Neural cell (in vitro differentiated cells): ENCODE measurements around the gene LAMB4. TPM values are rescaled to one million over a fixed set of nuclear protein-coding genes. Genes with fewer than 3 reads are reported as not detected.

ENCODE experiments used
- H2AFZ ChIP-seq: fragments of 200-600, 300-800 bp; sonication (generic), shearing (Covaris generic); 2 replicates; pipeline ENCODE4 v1.6.0; 2014; ENCODE audit warnings: low read depth, mild to moderate bottlenecking, antibody characterized with exemption, low read length, moderate library complexity
- H3F3A ChIP-seq: fragments of 200-600 bp; shearing (Covaris generic); 2 replicates; pipeline ENCODE4 v1.6.1; 2016; ENCODE audit warnings: mild to moderate bottlenecking, moderate library complexity, mixed read lengths, antibody characterized with exemption, low read length; ENCODE audit not compliant: insufficient read depth, poor library complexity, severe bottlenecking
- H3K27ac ChIP-seq: fragments of 200-600, 300-800 bp; sonication (generic), shearing (Covaris generic); 2 replicates; pipeline ENCODE4 v1.5.1; 2014; ENCODE audit warnings: mild to moderate bottlenecking, low read length, moderate library complexity
- H3K27me3 ChIP-seq: fragments of 300-800, 200-600 bp; sonication (generic), shearing (Covaris generic); 2 replicates; pipeline ENCODE4 v1.6.0; 2014; ENCODE audit warnings: mild to moderate bottlenecking, low read depth, low read length, moderate library complexity; ENCODE audit not compliant: insufficient read depth
- H3K36me3 ChIP-seq: fragments of 300-800, 200-600 bp; sonication (generic), shearing (Covaris generic); 2 replicates; pipeline ENCODE4 v1.5.1; 2014; ENCODE audit warnings: mild to moderate bottlenecking, antibody characterized with exemption, low read length, moderate library complexity; ENCODE audit not compliant: insufficient read depth
- H3K4me2 ChIP-seq: fragments of 300-800, 200-600 bp; sonication (generic), shearing (Covaris generic); 2 replicates; pipeline ENCODE4 v1.6.0; 2014; ENCODE audit warnings: mild to moderate bottlenecking, low read length
- H3K4me3 ChIP-seq: fragments of 300-800, 200-600 bp; sonication (generic), shearing (Covaris generic); 2 replicates; pipeline ENCODE4 v1.5.1; 2014; ENCODE audit warnings: mild to moderate bottlenecking, low read length, moderate library complexity
- H3K79me2 ChIP-seq: fragments of 200-600 bp; shearing (Covaris generic); replicated peaks from 2 replicates; pipeline ENCODE4 v1.6.0; 2014; ENCODE audit warnings: mild to moderate bottlenecking, low read length, moderate library complexity; ENCODE audit not compliant: insufficient read depth
- H3K9ac ChIP-seq: fragments of 300-800, 200-600 bp; sonication (generic), shearing (Covaris generic); 2 replicates; pipeline ENCODE4 v1.6.1; 2016; ENCODE audit warnings: mild to moderate bottlenecking, low read length, mixed read lengths
- H3K9me2 ChIP-seq: fragments of 200-600 bp; shearing (Covaris generic); 2 replicates; pipeline ENCODE4 v1.6.1; 2016; ENCODE audit warnings: mild to moderate bottlenecking, low read length, mixed read lengths; ENCODE audit not compliant: insufficient read depth
- H3K9me3 ChIP-seq: fragments of 200-600, 300-800 bp; sonication (generic), shearing (Covaris generic); 2 replicates; pipeline ENCODE4 v1.6.1; 2016; ENCODE audit warnings: mild to moderate bottlenecking, mixed run types, low read length, moderate library complexity, mixed read lengths
- H4K20me1 ChIP-seq: fragments of 200-600 bp; shearing (Covaris generic); 2 replicates; pipeline ENCODE4 v1.6.1; 2016; ENCODE audit warnings: mild to moderate bottlenecking, mixed run types; ENCODE audit not compliant: insufficient read depth
- CTCF ChIP-seq: fragments of 450-650 bp; IDR thresholded peaks from 2 replicates; pipeline ENCODE4 v1.5.1; 2014; ENCODE audit warnings: antibody characterized with exemption, mild to moderate bottlenecking, moderate library complexity; ENCODE audit not compliant: poor library complexity, severe bottlenecking
- EP300 ChIP-seq: fragments of 450-650 bp; conservative IDR thresholded peaks from 2 replicates; pipeline ENCODE4 v1.6.1; 2014; ENCODE audit warnings: antibody characterized with exemption, mild to moderate bottlenecking, moderate library complexity; ENCODE audit not compliant: poor library complexity, severe bottlenecking
- EZH2 ChIP-seq: fragments of 200-600, 300-800 bp; shearing (Covaris generic), sonication (generic); IDR thresholded peaks from 2 replicates; pipeline ENCODE4 v1.6.1; 2014; ENCODE audit warnings: antibody characterized with exemption, low read length, borderline replicate concordance, mild to moderate bottlenecking; ENCODE audit not compliant: insufficient read depth, poor library complexity, severe bottlenecking
- MXI1 ChIP-seq: fragments of 450-650 bp; conservative IDR thresholded peaks from 2 replicates; pipeline ENCODE4 v1.6.1; 2014; ENCODE audit warnings: antibody characterized with exemption, mild to moderate bottlenecking; ENCODE audit not compliant: poor library complexity, severe bottlenecking
- POLR2AphosphoS5 ChIP-seq: IDR thresholded peaks from 2 replicates; pipeline ENCODE4 v1.6.1; 2012
- RAD21 ChIP-seq: fragments of 450-650 bp; conservative IDR thresholded peaks from 2 replicates; pipeline ENCODE4 v1.6.1; 2014; ENCODE audit warnings: antibody characterized with exemption, mild to moderate bottlenecking, moderate library complexity
- REST ChIP-seq: IDR thresholded peaks from 2 replicates; pipeline ENCODE4 v1.6.1; 2012; ENCODE audit warnings: borderline replicate concordance
- SMC3 ChIP-seq: fragments of 450-650 bp; conservative IDR thresholded peaks from 2 replicates; pipeline ENCODE4 v1.6.1; 2014; ENCODE audit warnings: antibody characterized with exemption, mild to moderate bottlenecking, moderate library complexity; ENCODE audit not compliant: poor library complexity
- TAF1 ChIP-seq: IDR thresholded peaks from 2 replicates; pipeline ENCODE4 v1.6.1; 2012; ENCODE audit warnings: low read depth
- polyA plus RNA-seq: library from polyadenylated mRNA; depleted of rRNA; stranded (reverse); fragments of >200 nt; gene quantifications from 2 replicates; pipeline ENCODE4 v1.2.3, GENCODE V29; 2014

LAMB4 gene
- polyA plus RNA-seq, 1 donor from 2014 or later, result 0.16 TPM

DNA sequence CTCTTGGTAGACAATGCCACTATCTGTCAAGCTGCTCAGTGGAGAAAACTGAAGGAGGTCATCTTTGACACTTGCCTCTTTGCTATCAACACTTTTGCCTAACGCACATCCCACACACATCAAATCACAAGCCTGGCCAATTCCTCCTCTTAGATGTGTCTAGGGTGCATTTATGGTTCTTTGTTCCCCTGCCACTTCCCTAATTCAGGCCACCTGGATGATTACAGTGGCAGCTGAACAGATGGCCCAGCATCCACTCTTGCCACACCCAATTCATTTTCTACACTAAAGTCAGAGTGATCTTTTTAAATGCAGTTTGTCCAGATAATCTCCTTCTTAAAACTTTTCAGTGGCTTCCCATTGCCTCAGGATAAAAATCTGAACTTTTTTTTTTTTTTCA, 58.6 kb downstream of the LAMB4 start:
- H3K4me2 ChIP-seq, result no peak overlapping the region
- no peak overlapping the region for H3K9ac ChIP-seq
- H4K20me1 ChIP-seq, result no peaks in the 10 kb centered on the region
- H3K9me2 ChIP-seq, result no peaks in the 10 kb centered on the region
- TF ChIP-seq SMC3, result no peak
- TF ChIP-seq POLR2AphosphoS5, result no peak
- TF ChIP-seq REST, result no peak
- TF ChIP-seq MXI1, result no peak
- no peak for TF ChIP-seq TAF1
- TF ChIP-seq EZH2, result no peak
- TF ChIP-seq RAD21, result no peak
- TF ChIP-seq CTCF, result no peak
- H3K9me3 ChIP-seq, result no peaks in the 10 kb centered on the region
- no peaks in the 10 kb centered on the region for H3K27me3 ChIP-seq
- H2AFZ ChIP-seq, result no peak overlapping the region
- H3K36me3 ChIP-seq, result no peaks in the 10 kb centered on the region
- H3F3A ChIP-seq, result no peaks in the 10 kb centered on the region
- H3K4me3 ChIP-seq, result no peak overlapping the region
- H3K79me2 ChIP-seq, result no peaks in the 10 kb centered on the region
- no peak overlapping the region for H3K27ac ChIP-seq

DNA sequence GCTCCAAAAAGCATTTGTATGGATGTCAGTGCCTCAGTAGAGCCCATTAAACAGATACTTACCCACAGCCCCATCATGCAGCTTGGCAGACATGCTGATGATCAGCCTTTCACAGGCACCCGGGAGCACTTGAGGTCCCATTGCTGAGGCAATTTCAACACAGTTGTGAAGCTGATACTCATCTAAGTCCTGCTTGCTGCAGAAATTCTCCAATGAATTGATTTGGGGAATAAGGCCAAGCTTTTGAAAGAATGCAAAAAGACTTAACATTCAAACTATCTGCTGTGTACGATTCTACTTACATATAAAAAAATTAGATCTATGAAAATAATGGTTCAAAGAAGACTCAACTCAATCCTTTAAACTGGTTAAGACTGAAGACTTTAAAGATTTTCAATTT, 60.5 kb downstream of the LAMB4 start:
- Histone ChIP-seq H3K9me2 (no peaks in the 10 kb centered on the region), H3K4me3 (no peak overlapping the region), H2AFZ (no peak overlapping the region), H3K27me3 (no peaks in the 10 kb centered on the region), H3F3A (no peaks in the 10 kb centered on the region), H3K27ac (no peak overlapping the region), H4K20me1 (no peaks in the 10 kb centered on the region), H3K9me3 (no peaks in the 10 kb centered on the region), H3K36me3 (no peaks in the 10 kb centered on the region), H3K4me2 (no peak overlapping the region), H3K79me2 (no peaks in the 10 kb centered on the region), H3K9ac (no peak overlapping the region)
- TF ChIP-seq REST, result no peak
- TF ChIP-seq POLR2AphosphoS5, result no peak
- TF ChIP-seq RAD21, result no peak
- no peak for TF ChIP-seq CTCF
- TF ChIP-seq EP300, result no peak
- TF ChIP-seq TAF1, result no peak
- TF ChIP-seq SMC3, result no peak
- TF ChIP-seq EZH2, result no peak
- no peak for TF ChIP-seq MXI1
